Astrocyte (in vitro differentiated cells and primary cell): Measurements from ENCODE around the gene EP300.

Experiments
- EZH2 ChIP-seq: IDR thresholded peaks from 2 replicates; pipeline ENCODE4 v1.6.1; 2012; ENCODE audit warnings: mild to moderate bottlenecking, low read length, inconsistent platforms; ENCODE audit not compliant: insufficient read depth
- TF ChIP-seq, protein P1 (sequence below): IDR thresholded peaks from 2 replicates; pipeline ENCODE4 v1.5.1; 2011; ENCODE audit warnings: low read depth, mild to moderate bottlenecking, inconsistent platforms, low read length, moderate library complexity; ENCODE audit not compliant: insufficient read depth

GRCh38 chr22:41229215-41229614 is 136.8 kb downstream of the EP300 start:
- TF ChIP-seq, protein P1, sequence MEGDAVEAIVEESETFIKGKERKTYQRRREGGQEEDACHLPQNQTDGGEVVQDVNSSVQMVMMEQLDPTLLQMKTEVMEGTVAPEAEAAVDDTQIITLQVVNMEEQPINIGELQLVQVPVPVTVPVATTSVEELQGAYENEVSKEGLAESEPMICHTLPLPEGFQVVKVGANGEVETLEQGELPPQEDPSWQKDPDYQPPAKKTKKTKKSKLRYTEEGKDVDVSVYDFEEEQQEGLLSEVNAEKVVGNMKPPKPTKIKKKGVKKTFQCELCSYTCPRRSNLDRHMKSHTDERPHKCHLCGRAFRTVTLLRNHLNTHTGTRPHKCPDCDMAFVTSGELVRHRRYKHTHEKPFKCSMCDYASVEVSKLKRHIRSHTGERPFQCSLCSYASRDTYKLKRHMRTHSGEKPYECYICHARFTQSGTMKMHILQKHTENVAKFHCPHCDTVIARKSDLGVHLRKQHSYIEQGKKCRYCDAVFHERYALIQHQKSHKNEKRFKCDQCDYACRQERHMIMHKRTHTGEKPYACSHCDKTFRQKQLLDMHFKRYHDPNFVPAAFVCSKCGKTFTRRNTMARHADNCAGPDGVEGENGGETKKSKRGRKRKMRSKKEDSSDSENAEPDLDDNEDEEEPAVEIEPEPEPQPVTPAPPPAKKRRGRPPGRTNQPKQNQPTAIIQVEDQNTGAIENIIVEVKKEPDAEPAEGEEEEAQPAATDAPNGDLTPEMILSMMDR: no peak
- no peak for TF ChIP-seq EZH2
